ENCODE results near the gene NANS.
A peak's percentile ranks its signal among the peaks of the same experiment; 100 is the strongest.

NANS gene

GRCh38 chr9:98085058-98085457 lies 28.5 kb downstream of the NANS start:
- no peak overlapping the region for H2AK5ac ChIP-seq (ENCODE audit: low read depth, low read length)
- H2BK5ac ChIP-seq (ENCODE audit: low read length), result no peak overlapping the region
- no peak overlapping the region for H2BK120ac ChIP-seq (ENCODE audit: low read depth, low read length)
- peaks cover 0 to 3% (median 0%) of the 10 kb centered on the region in 3 experiments for H3K27me3 ChIP-seq (ENCODE audit: control insufficient read depth in 3 of 3, insufficient read depth in 3 of 3, low read depth in 1 of 3, low read length in 3 of 3)
- no peaks in the 10 kb centered on the region for H3K9me3 ChIP-seq (replicated peaks in 1 of 2; ENCODE audit: control insufficient read depth in 2 of 2, insufficient read depth in 1 of 2, low read depth in 1 of 2, low read length in 2 of 2)
- no peak overlapping the region for H3K14ac ChIP-seq (ENCODE audit: low read length)
- no peak overlapping the region for H2BK15ac ChIP-seq (ENCODE audit: low read length)
- H3K18ac ChIP-seq (ENCODE audit: low read length), result no peak overlapping the region
- H3K4ac ChIP-seq (ENCODE audit: low read length), result no peak overlapping the region
- peaks cover 5 to 13% of the 10 kb centered on the region in 2 donors for H3K4me1 ChIP-seq (ENCODE audit: control insufficient read depth in 2 of 2, insufficient read depth in 1 of 2, low read depth in 1 of 2, low read length in 2 of 2)
- no peak overlapping the region for H3K9ac ChIP-seq (ENCODE audit: low read depth, low read length, poor library complexity)
- no peak for DNase-seq (ENCODE audit: low spot score)
- H4K91ac ChIP-seq (ENCODE audit: low read depth, low read length, poor library complexity), result no peak overlapping the region
- no peak overlapping the region for H3K4me3 ChIP-seq (ENCODE audit: low read length in 2 of 2)
- H3K36me3 ChIP-seq (replicated peaks in 1 of 2; ENCODE audit: control insufficient read depth in 2 of 2, insufficient read depth in 2 of 2, low read length in 2 of 2), result peaks cover 13 to 36% of the 10 kb centered on the region in 2 donors
- no peak overlapping the region for H2BK12ac ChIP-seq (ENCODE audit: low read length)
- H3K79me1 ChIP-seq (ENCODE audit: low read depth, low read length), result no peaks in the 10 kb centered on the region
- no peak overlapping the region for H3K23ac ChIP-seq (ENCODE audit: low read depth, low read length, poor library complexity)
- H3K4me2 ChIP-seq (ENCODE audit: insufficient read depth, low read length, poor library complexity, severe bottlenecking), result no peak overlapping the region
- whole genome bisulfite sequencing, 2 donors (ENCODE audit: extremely low coverage in 2 of 2, insufficient read length in 2 of 2, insufficient replicate concordance in 1 of 2), result no CpG with 5 or more reads among the region's 4 CpGs
- no peak overlapping the region for H3K27ac ChIP-seq (replicated peaks; ENCODE audit: low read length)
- H4K8ac ChIP-seq (ENCODE audit: low read depth, low read length), result no peak overlapping the region
- H2AFZ ChIP-seq (ENCODE audit: low read length), result no peak overlapping the region

GRCh38 chr9:98085944-98086343 lies 29.4 kb downstream of the NANS start:
- peaks cover 0 to 3% (median 0%) of the 10 kb centered on the region in 3 experiments for H3K27me3 ChIP-seq (ENCODE audit: control insufficient read depth in 3 of 3, insufficient read depth in 3 of 3, low read depth in 1 of 3, low read length in 3 of 3)
- H2BK15ac ChIP-seq (ENCODE audit: low read length), result no peak overlapping the region
- H2AK5ac ChIP-seq (ENCODE audit: low read depth, low read length), result no peak overlapping the region
- no peaks in the 10 kb centered on the region for H3K79me1 ChIP-seq (ENCODE audit: low read depth, low read length)
- no peak overlapping the region for H2BK120ac ChIP-seq (ENCODE audit: low read depth, low read length)
- H4K91ac ChIP-seq (ENCODE audit: low read depth, low read length, poor library complexity), result no peak overlapping the region
- H3K4ac ChIP-seq (ENCODE audit: low read length), result no peak overlapping the region
- peaks cover 5 to 13% of the 10 kb centered on the region in 2 donors for H3K4me1 ChIP-seq (ENCODE audit: control insufficient read depth in 2 of 2, insufficient read depth in 1 of 2, low read depth in 1 of 2, low read length in 2 of 2)
- peaks cover 12 to 32% of the 10 kb centered on the region in 2 donors for H3K36me3 ChIP-seq (replicated peaks in 1 of 2; ENCODE audit: control insufficient read depth in 2 of 2, insufficient read depth in 2 of 2, low read length in 2 of 2)
- no peak overlapping the region for H3K4me3 ChIP-seq (ENCODE audit: low read length in 2 of 2)
- no peak overlapping the region for H3K14ac ChIP-seq (ENCODE audit: low read length)
- no peak overlapping the region for H3K18ac ChIP-seq (ENCODE audit: low read length)
- WGBS, 2 donors (ENCODE audit: extremely low coverage in 2 of 2, insufficient read length in 2 of 2, insufficient replicate concordance in 1 of 2), result no CpG with 5 or more reads among the region's 7 CpGs
- no peak overlapping the region for H3K27ac ChIP-seq (replicated peaks; ENCODE audit: low read length)
- peak overlapping the region; percentile 46 for H2AFZ ChIP-seq (ENCODE audit: low read length)
- DNase-seq (ENCODE audit: low spot score), result peak; percentile 59
- no peak overlapping the region for H3K23ac ChIP-seq (ENCODE audit: low read depth, low read length, poor library complexity)
- no peaks in the 10 kb centered on the region for H3K9me3 ChIP-seq (replicated peaks in 1 of 2; ENCODE audit: control insufficient read depth in 2 of 2, insufficient read depth in 1 of 2, low read depth in 1 of 2, low read length in 2 of 2)
- H3K9ac ChIP-seq (ENCODE audit: low read depth, low read length, poor library complexity), result no peak overlapping the region
- no peak overlapping the region for H2BK5ac ChIP-seq (ENCODE audit: low read length)
- H2BK12ac ChIP-seq (ENCODE audit: low read length), result no peak overlapping the region
- no peak overlapping the region for H3K4me2 ChIP-seq (ENCODE audit: insufficient read depth, low read length, poor library complexity, severe bottlenecking)
- no peak overlapping the region for H4K8ac ChIP-seq (ENCODE audit: low read depth, low read length)

- Histone ChIP-seq H3K4me2 (ENCODE audit: insufficient read depth, low read length, poor library complexity, severe bottlenecking) (no peak overlapping the region), H2BK15ac (ENCODE audit: low read length) (no peak overlapping the region), H3K14ac (ENCODE audit: low read length) (no peak overlapping the region), H3K79me1 (ENCODE audit: low read depth, low read length) (no peaks in the 10 kb centered on the region), H2AK5ac (ENCODE audit: low read depth, low read length) (no peak overlapping the region), H4K8ac (ENCODE audit: low read depth, low read length) (no peak overlapping the region), H3K9ac (ENCODE audit: low read depth, low read length, poor library complexity) (no peak overlapping the region), H3K9me3 (replicated peaks in 1 of 2; ENCODE audit: control insufficient read depth in 2 of 2, insufficient read depth in 1 of 2, low read depth in 1 of 2, low read length in 2 of 2) (no peaks in the 10 kb centered on the region), H4K91ac (ENCODE audit: low read depth, low read length, poor library complexity) (no peak overlapping the region), H2BK12ac (ENCODE audit: low read length) (no peak overlapping the region), H3K4ac (ENCODE audit: low read length) (no peak overlapping the region), H3K23ac (ENCODE audit: low read depth, low read length, poor library complexity) (no peak overlapping the region), H2BK120ac (ENCODE audit: low read depth, low read length) (no peak overlapping the region), H3K27me3 (ENCODE audit: control insufficient read depth in 3 of 3, insufficient read depth in 3 of 3, low read depth in 1 of 3, low read length in 3 of 3) (peaks cover 0 to 3% (median 0%) of the 10 kb centered on the region in 3 experiments), H3K4me3 (ENCODE audit: low read length in 2 of 2) (no peak overlapping the region), H3K18ac (ENCODE audit: low read length) (no peak overlapping the region), H3K4me1 (ENCODE audit: control insufficient read depth in 2 of 2, insufficient read depth in 1 of 2, low read depth in 1 of 2, low read length in 2 of 2) (peaks cover 5 to 13% of the 10 kb centered on the region in 2 donors), H3K27ac (replicated peaks; ENCODE audit: low read length) (no peak overlapping the region), H3K36me3 (replicated peaks in 1 of 2; ENCODE audit: control insufficient read depth in 2 of 2, insufficient read depth in 2 of 2, low read length in 2 of 2) (peaks cover 7 to 27% of the 10 kb centered on the region in 2 donors), H2BK5ac (ENCODE audit: low read length) (no peak overlapping the region), H2AFZ (ENCODE audit: low read length) (no peak overlapping the region)
- no CpG with 5 or more reads among the region's 4 CpGs for WGBS, 2 donors (ENCODE audit: extremely low coverage in 2 of 2, insufficient read length in 2 of 2, insufficient replicate concordance in 1 of 2)
- no peak for DNase-seq (ENCODE audit: low spot score)
Observed at GRCh38 chr9:98086461-98086860, 29.9 kb downstream of the NANS start.

GRCh38 chr9:98087420-98088354 lies 31.2 kb downstream of the NANS start:
- peaks cover under 1 to 14% of the 10 kb centered on the region in 2 donors for H3K36me3 ChIP-seq (replicated peaks in 1 of 2; ENCODE audit: control insufficient read depth in 2 of 2, insufficient read depth in 2 of 2, low read length in 2 of 2)
- DNase-seq (ENCODE audit: low spot score), result peak; percentile 32
- H4K8ac ChIP-seq (ENCODE audit: low read depth, low read length), result no peak overlapping the region
- peaks cover 0 to 8% (median 3%) of the 10 kb centered on the region in 3 experiments for H3K27me3 ChIP-seq (ENCODE audit: control insufficient read depth in 3 of 3, insufficient read depth in 3 of 3, low read depth in 1 of 3, low read length in 3 of 3)
- peak overlapping the region; percentile 96 for H2BK12ac ChIP-seq (ENCODE audit: low read length)
- H3K9ac ChIP-seq (ENCODE audit: low read depth, low read length, poor library complexity), result peak overlapping the region; percentile 2
- H3K4me1 ChIP-seq (ENCODE audit: control insufficient read depth in 2 of 2, insufficient read depth in 1 of 2, low read depth in 1 of 2, low read length in 2 of 2), result peaks cover 12 to 13% of the 10 kb centered on the region in 2 donors
- peak overlapping the region; percentile 10 for H3K4ac ChIP-seq (ENCODE audit: low read length)
- peak overlapping the region; percentile 88 for H2BK15ac ChIP-seq (ENCODE audit: low read length)
- H2BK120ac ChIP-seq (ENCODE audit: low read depth, low read length), result no peak overlapping the region
- no CpG with 5 or more reads among the region's 92 CpGs for WGBS, 2 donors (ENCODE audit: extremely low coverage in 2 of 2, insufficient read length in 2 of 2, insufficient replicate concordance in 1 of 2)
- peak overlapping the region; percentile 42 for H3K4me2 ChIP-seq (ENCODE audit: insufficient read depth, low read length, poor library complexity, severe bottlenecking)
- no peak overlapping the region for H2AFZ ChIP-seq (ENCODE audit: low read length)
- peak overlapping the region; percentile 90 for H3K23ac ChIP-seq (ENCODE audit: low read depth, low read length, poor library complexity)
- no peaks in the 10 kb centered on the region for H3K9me3 ChIP-seq (replicated peaks in 1 of 2; ENCODE audit: control insufficient read depth in 2 of 2, insufficient read depth in 1 of 2, low read depth in 1 of 2, low read length in 2 of 2)
- peak overlapping the region; percentile 49 for H4K91ac ChIP-seq (ENCODE audit: low read depth, low read length, poor library complexity)
- H3K27ac ChIP-seq (replicated peaks; ENCODE audit: low read length), result no peak overlapping the region
- no peak overlapping the region for H3K14ac ChIP-seq (ENCODE audit: low read length)
- H2BK5ac ChIP-seq (ENCODE audit: low read length), result no peak overlapping the region
- H3K4me3 ChIP-seq (ENCODE audit: low read length in 2 of 2), result peak overlapping the region in 1 of 2 donors; percentile 76
- peak overlapping the region; percentile 91 for H3K18ac ChIP-seq (ENCODE audit: low read length)
- peak overlapping the region; percentile 81 for H2AK5ac ChIP-seq (ENCODE audit: low read depth, low read length)
- no peaks in the 10 kb centered on the region for H3K79me1 ChIP-seq (ENCODE audit: low read depth, low read length)
